NCI-H748 (cell line): Measurements from ENCODE around the gene RERE.

Source experiments
- DNase-seq: peaks from one replicate; lab custom pipeline; 2025; ENCODE audit not compliant: unreplicated experiment; lab: John Stamatoyannopoulos, UW

Gene RERE

GRCh38 chr1:8721679-8722324 is 95.6 kb downstream of the RERE start:
- DNase-seq = no peak

GRCh38 chr1:8720347-8720746 is 97.1 kb downstream of the RERE start:
- DNase-seq = no peak

- DNase-seq = peak; percentile 23
Measured at GRCh38 chr1:8718850-8719361, 98.5 kb downstream of the RERE start.

GRCh38 chr1:8717148-8717547 is 100.3 kb downstream of the RERE start:
- DNase-seq = peak; percentile 15

- no peak for DNase-seq
Measured at GRCh38 chr1:8716238-8716637, 101.2 kb downstream of the RERE start.

- DNase-seq = no peak
Measured at GRCh38 chr1:8714173-8714572, 103.3 kb downstream of the RERE start.

- DNase-seq = peak; percentile 95
Measured at GRCh38 chr1:8712413-8713231, 104.8 kb downstream of the RERE start.

- no peak for DNase-seq
Measured at GRCh38 chr1:8711873-8712412, 105.5 kb downstream of the RERE start.

- DNase-seq = no peak
Measured at GRCh38 chr1:8711151-8711550, 106.3 kb downstream of the RERE start.

- no peak for DNase-seq
Measured at GRCh38 chr1:8708259-8708658, 109.2 kb downstream of the RERE start.

- peak; percentile 94 for DNase-seq
Measured at GRCh38 chr1:8706995-8707396, 110.4 kb downstream of the RERE start.

GRCh38 chr1:8706291-8706690 is 111.1 kb downstream of the RERE start:
- no peak for DNase-seq

GRCh38 chr1:8704866-8705506 is 112.5 kb downstream of the RERE start:
- DNase-seq = peak; percentile 89

- DNase-seq = peak; percentile 96
Measured at GRCh38 chr1:8702850-8703810, 114.3 kb downstream of the RERE start.

GRCh38 chr1:8702472-8702849 is 115.0 kb downstream of the RERE start:
- DNase-seq = no peak

GRCh38 chr1:8701794-8702471 is 115.5 kb downstream of the RERE start:
- peak; percentile 82 for DNase-seq

GRCh38 chr1:8699679-8700078 is 117.8 kb downstream of the RERE start:
- no peak for DNase-seq

- DNase-seq = no peak
Measured at GRCh38 chr1:8698937-8699447, 118.4 kb downstream of the RERE start.

- peak; percentile 64 for DNase-seq
Measured at GRCh38 chr1:8698012-8698630, 119.3 kb downstream of the RERE start.
